Endothelial cell of umbilical vein (primary cell): ENCODE results near the gene MKLN1. TPM values are rescaled to one million over a fixed set of nuclear protein-coding genes. Genes with fewer than 3 reads are reported as not detected.
A peak's percentile ranks its signal among the peaks of the same experiment; 100 is the strongest.

Experiments used
- BruUV-seq: library from RNA; stranded (reverse); fragments of 400-500 nt; replicated peaks from 2 replicates; lab custom pipeline; 2021; lab: Mats Ljungman, UMichigan
- CTCF ChIA-PET: fragments of 300-600, 350-600 bp; sonication (Branson Sonifier 250); formaldehyde crosslinking; loops from one replicate; lab custom pipeline; 2021; ENCODE audit warnings: antibody characterized with exemption, inconsistent platforms; lab: Charles Lee
- POLR2A ChIA-PET: fragments of 300-600, 350-600 bp; sonication (Branson Sonifier 250); formaldehyde crosslinking; loops from one replicate; lab custom pipeline; 2021; ENCODE audit warnings: antibody characterized with exemption, inconsistent platforms; lab: Charles Lee
- DNase-seq: peaks from one replicate; pipeline ENCODE4 v3.0.0-alpha.2; 2011; ENCODE audit warnings: low read depth, low spot score
- FAIRE-seq: peaks from 2 replicates; lab custom pipeline; 2011; peaks lifted over from hg19 to GRCh38; lab: Jason Lieb, UNC
- H2AFZ ChIP-seq: 2 replicates; pipeline ENCODE4 v1.6.0; 2012; ENCODE audit warnings: low read depth, low read length, control low read depth, inconsistent platforms
- H3K27ac ChIP-seq: 2 replicates; pipeline ENCODE4 v1.5.1; 2011; ENCODE audit warnings: low read depth, mild to moderate bottlenecking, control low read depth, low read length, moderate library complexity; ENCODE audit not compliant: insufficient read depth
- H3K27me3 ChIP-seq, 2 experiments: 2 replicates each; pipeline versions ENCODE4 v1.6.0 to v1.6.1; 2011; ENCODE audit warnings: low read length in 2 of 2, mixed read lengths in 1 of 2; ENCODE audit not compliant: control insufficient read depth in 2 of 2, insufficient read depth in 2 of 2
- H3K36me3 ChIP-seq, 2 experiments: 2 replicates in 1 of 2; 3 replicates in 1 of 2; pipeline ENCODE4 v1.5.1; 2011; ENCODE audit warnings: low read length in 2 of 2, mild to moderate bottlenecking in 1 of 2, moderate library complexity in 1 of 2; ENCODE audit not compliant: control insufficient read depth in 2 of 2, insufficient read depth in 2 of 2; ENCODE audit errors: extremely low read depth in 1 of 2
- H3K4me1 ChIP-seq: 3 replicates; pipeline ENCODE4 v1.5.1; 2011; ENCODE audit warnings: mild to moderate bottlenecking, low read length; ENCODE audit not compliant: control insufficient read depth, insufficient read depth; ENCODE audit errors: extremely low read depth
- H3K4me2 ChIP-seq: 2 replicates; pipeline ENCODE4 v1.6.1; 2011; ENCODE audit warnings: low read length, control low read depth, mixed read lengths; ENCODE audit not compliant: insufficient read depth
- H3K4me3 ChIP-seq, 3 experiments: fragments of 200-600 bp in 1 of 3; sonication (generic), shearing (Covaris generic) in 1 of 3; replicated peaks in 1 of 3; 2 replicates each; pipeline ENCODE4 v1.5.1; 2011 to 2016; ENCODE audit warnings: control low read depth in 3 of 3, low read length in 3 of 3, mild to moderate bottlenecking in 2 of 3, inconsistent platforms in 1 of 3, low read depth in 1 of 3, moderate library complexity in 1 of 3; ENCODE audit not compliant: insufficient read depth in 1 of 3
- H3K79me2 ChIP-seq: 2 replicates; pipeline ENCODE4 v1.6.0; 2012; ENCODE audit warnings: low read length, inconsistent platforms; ENCODE audit not compliant: control insufficient read depth, insufficient read depth
- H3K9ac ChIP-seq: replicated peaks from 2 replicates; pipeline ENCODE3; 2011; ENCODE audit warnings: low read length, control low read depth; ENCODE audit not compliant: insufficient read depth; ENCODE audit errors: extremely low read depth
- H3K9me1 ChIP-seq: replicated peaks from 3 replicates; pipeline ENCODE4 v1.6.0; 2011; ENCODE audit warnings: mild to moderate bottlenecking, low read length; ENCODE audit not compliant: control insufficient read depth, insufficient read depth; ENCODE audit errors: extremely low read depth
- H3K9me3 ChIP-seq: replicated peaks from 2 replicates; pipeline ENCODE4 v1.5.1; 2012; ENCODE audit warnings: low read length, inconsistent platforms; ENCODE audit not compliant: control insufficient read depth, insufficient read depth
- H4K20me1 ChIP-seq: replicated peaks from 2 replicates; pipeline ENCODE3; 2011; ENCODE audit warnings: mild to moderate bottlenecking, low read length; ENCODE audit not compliant: control insufficient read depth, insufficient read depth; ENCODE audit errors: extremely low read depth
- EZH2 ChIP-seq: IDR thresholded peaks from 2 replicates; pipeline ENCODE4 v1.6.1; 2012; ENCODE audit warnings: borderline replicate concordance, low read depth, mild to moderate bottlenecking, moderate library complexity, low read length, inconsistent platforms; ENCODE audit not compliant: severe bottlenecking
- GATA2 ChIP-seq: IDR thresholded peaks from 2 replicates; pipeline ENCODE4 v1.7.0; 2011; ENCODE audit warnings: low read depth, mild to moderate bottlenecking, moderate library complexity, mixed read lengths, low read length; ENCODE audit not compliant: insufficient read length, insufficient read depth
- JUN ChIP-seq: IDR thresholded peaks from 2 replicates; pipeline ENCODE4 v1.6.1; 2011; ENCODE audit warnings: borderline replicate concordance, low read depth; ENCODE audit not compliant: insufficient read length, insufficient read depth
- MYC ChIP-seq: IDR thresholded peaks from one replicate; pipeline ENCODE4 v1.6.1; 2011; ENCODE audit warnings: mild to moderate bottlenecking, low read depth, low read length
- POLR2A ChIP-seq: IDR thresholded peaks from 2 replicates; pipeline ENCODE4 v1.6.1; 2012; ENCODE audit warnings: low read depth, mild to moderate bottlenecking, control low read depth, low read length
- POLR2AphosphoS5 ChIP-seq: IDR thresholded peaks from 2 replicates; pipeline ENCODE4 v1.6.1; 2012; ENCODE audit warnings: low read depth, mild to moderate bottlenecking, control low read depth, low read length, moderate library complexity; ENCODE audit not compliant: insufficient read depth
- dilution Hi-C: fragments of 300-500 bp; cut with MboI; formaldehyde crosslinking; loops from one replicate; pipeline ENCODE4 v1.15.0; 2019; ENCODE audit warnings: low sequenced_read_pairs; ENCODE audit not compliant: extremely low pct_ligation_motif_present
- intact Hi-C: fragments of 100-400 bp; cut with micrococcal nuclease; formaldehyde crosslinking; loops from one replicate; pipeline ENCODE4 v1.10.0; 2022
- polyA plus RNA-seq, 4 experiments: library from polyadenylated mRNA; depleted of rRNA in 3 of 4; stranded (reverse) in 3 of 4; unstranded in 1 of 4; fragments of >200 nt; gene quantifications; 2 replicates each; pipeline versions ENCODE4 v1.2.1 to v1.2.3, GENCODE V29; 2011 to 2012; ENCODE audit warnings: missing spikeins in 1 of 4
- total RNA-seq: library from RNA; stranded (reverse); gene quantifications from 2 replicates; pipeline ENCODE4 v1.2.3, GENCODE V29; 2021
- TF ChIP-seq, protein P1 (sequence below): IDR thresholded peaks from 2 replicates; pipeline ENCODE4 v1.6.1; 2011; ENCODE audit not compliant: insufficient read depth, insufficient read length
- TF ChIP-seq, protein P2 (sequence below), 2 donors: IDR thresholded peaks; 1 replicate in 1 of 2; 2 replicates in 1 of 2; pipeline ENCODE4 v1.5.1; 2011; ENCODE audit warnings: low read length in 2 of 2, mild to moderate bottlenecking in 2 of 2, moderate library complexity in 2 of 2, control low read depth in 1 of 2, inconsistent platforms in 1 of 2, low read depth in 1 of 2; ENCODE audit not compliant: insufficient read depth in 1 of 2; ENCODE audit errors: extremely low read depth in 1 of 2

The MKLN1 gene
- total and polyA plus RNA-seq, 2 donors (not counting 3 experiments of a cell fraction or from before 2014, with no cell fraction given), result 12.2 to 32.1 TPM

DNA sequence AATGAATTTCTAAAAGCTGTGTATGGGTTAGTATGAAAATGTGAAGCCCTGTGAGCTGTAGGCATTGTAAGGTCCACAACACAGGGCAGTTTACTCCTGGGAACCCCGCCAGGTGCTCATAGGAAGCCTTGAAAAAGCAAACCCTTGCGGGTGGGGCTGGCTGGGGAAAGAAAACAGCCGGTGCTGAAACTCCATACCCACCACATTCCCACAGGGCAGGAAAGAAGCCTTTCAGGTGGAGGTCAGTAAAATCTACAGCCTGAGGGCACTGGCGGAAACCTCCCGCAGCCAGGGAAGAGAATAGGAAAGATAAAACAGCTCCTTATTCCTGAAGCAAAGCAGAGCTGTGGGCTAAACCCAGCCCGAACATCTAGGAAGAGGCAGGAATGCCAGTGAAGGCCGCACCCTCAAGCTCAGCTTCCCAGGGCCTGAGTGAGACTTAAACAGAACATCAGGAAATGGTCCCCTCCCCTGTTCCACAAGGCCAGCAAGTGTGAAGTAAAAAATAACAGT lies 194.0 kb downstream of the MKLN1 start:
- H3K4me1 ChIP-seq, result peaks cover 41% of the 10 kb centered on the region
- dilution Hi-C loops (no loop called here), intact Hi-C loops (no loop called here)
- no peak for TF ChIP-seq JUN
- TF ChIP-seq MYC, result no peak
- no peak for TF ChIP-seq POLR2A
- no peak for TF ChIP-seq GATA2
- no peak for TF ChIP-seq EZH2
- TF ChIP-seq, protein P1, sequence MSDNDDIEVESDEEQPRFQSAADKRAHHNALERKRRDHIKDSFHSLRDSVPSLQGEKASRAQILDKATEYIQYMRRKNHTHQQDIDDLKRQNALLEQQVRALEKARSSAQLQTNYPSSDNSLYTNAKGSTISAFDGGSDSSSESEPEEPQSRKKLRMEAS, result no peak
- TF ChIP-seq, protein P2, sequence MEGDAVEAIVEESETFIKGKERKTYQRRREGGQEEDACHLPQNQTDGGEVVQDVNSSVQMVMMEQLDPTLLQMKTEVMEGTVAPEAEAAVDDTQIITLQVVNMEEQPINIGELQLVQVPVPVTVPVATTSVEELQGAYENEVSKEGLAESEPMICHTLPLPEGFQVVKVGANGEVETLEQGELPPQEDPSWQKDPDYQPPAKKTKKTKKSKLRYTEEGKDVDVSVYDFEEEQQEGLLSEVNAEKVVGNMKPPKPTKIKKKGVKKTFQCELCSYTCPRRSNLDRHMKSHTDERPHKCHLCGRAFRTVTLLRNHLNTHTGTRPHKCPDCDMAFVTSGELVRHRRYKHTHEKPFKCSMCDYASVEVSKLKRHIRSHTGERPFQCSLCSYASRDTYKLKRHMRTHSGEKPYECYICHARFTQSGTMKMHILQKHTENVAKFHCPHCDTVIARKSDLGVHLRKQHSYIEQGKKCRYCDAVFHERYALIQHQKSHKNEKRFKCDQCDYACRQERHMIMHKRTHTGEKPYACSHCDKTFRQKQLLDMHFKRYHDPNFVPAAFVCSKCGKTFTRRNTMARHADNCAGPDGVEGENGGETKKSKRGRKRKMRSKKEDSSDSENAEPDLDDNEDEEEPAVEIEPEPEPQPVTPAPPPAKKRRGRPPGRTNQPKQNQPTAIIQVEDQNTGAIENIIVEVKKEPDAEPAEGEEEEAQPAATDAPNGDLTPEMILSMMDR (IDR thresholded peaks at IDR 0.05; ENCODE audit: extremely low read depth in 1 of 2, insufficient read depth in 1 of 2, low read depth in 1 of 2, low read length in 2 of 2), result no peak
- TF ChIP-seq POLR2AphosphoS5, result no peak
- DNase-seq (peak; percentile 78), FAIRE-seq (no peak)
- peak overlapping the region; percentile 2 for H2AFZ ChIP-seq
- BruUV-seq, result no TSS peak
- ChIA-PET CTCF (interaction anchor here (0.7 to 2.1 kb wide), 9 partner anchors 8 to 133 kb away, joined by 3 to 14 read pairs (median 4); no protein-coding TSS in a partner anchor), POLR2A (no interaction called here)
- no peak overlapping the region for H3K4me3 ChIP-seq
- no peaks in the 10 kb centered on the region for H4K20me1 ChIP-seq
- H3K9me3 ChIP-seq, result no peaks in the 10 kb centered on the region
- H3K4me2 ChIP-seq, result peak overlapping the region; percentile 5
- H3K79me2 ChIP-seq, result peaks cover 84% of the 10 kb centered on the region
- H3K9ac ChIP-seq, result no peak overlapping the region
- H3K27me3 ChIP-seq, result no peaks in the 10 kb centered on the region
- peak overlapping the region; percentile 18 for H3K27ac ChIP-seq
- H3K36me3 ChIP-seq, result no peaks in the 10 kb centered on the region
- H3K9me1 ChIP-seq, result no peaks in the 10 kb centered on the region
